ENCODE results near the gene ATRNL1.

The ATRNL1 gene

DNA sequence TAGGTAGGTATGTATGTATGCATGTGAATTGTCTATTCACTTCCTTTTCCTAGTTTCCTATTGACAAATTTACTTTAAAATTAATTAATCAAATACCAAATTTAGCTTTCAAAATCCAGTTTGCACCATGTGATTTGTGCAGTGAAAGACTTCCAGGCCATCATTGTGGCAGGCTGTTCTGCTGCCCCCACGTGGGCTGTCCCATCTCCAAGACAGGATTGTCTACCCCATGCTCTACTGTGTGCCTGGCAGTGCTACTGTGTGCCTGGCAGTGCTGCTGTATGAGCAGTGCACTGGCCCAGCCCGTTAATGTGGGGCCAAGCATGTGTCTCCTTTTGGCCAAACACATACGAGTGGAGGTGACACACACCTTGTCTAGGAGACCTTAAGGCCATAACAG is 805.1 kb downstream of the ATRNL1 start:
- no peak for DNase-seq (ENCODE audit: low read depth, low spot score)

DNA sequence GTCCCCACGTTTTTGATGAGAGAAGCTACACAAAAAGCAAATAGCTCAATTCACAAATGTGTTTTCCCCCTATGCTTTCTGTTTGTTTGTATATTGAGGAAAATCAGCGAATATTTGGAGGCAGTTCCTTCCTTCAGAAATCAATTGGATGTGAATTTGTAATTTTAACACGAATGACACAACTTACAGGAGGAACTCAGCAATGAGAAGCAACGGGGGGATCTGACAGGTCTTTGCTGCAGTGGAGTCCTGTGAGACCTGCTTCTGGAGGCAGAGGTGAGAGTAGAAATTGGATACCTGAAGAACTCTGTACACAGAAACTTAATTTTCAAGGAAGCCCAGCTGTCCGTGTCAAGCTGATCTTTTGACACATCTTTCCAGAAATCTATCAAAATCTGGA is 809.4 kb downstream of the ATRNL1 start:
- DNase-seq (ENCODE audit: low read depth, low spot score): no peak

DNA sequence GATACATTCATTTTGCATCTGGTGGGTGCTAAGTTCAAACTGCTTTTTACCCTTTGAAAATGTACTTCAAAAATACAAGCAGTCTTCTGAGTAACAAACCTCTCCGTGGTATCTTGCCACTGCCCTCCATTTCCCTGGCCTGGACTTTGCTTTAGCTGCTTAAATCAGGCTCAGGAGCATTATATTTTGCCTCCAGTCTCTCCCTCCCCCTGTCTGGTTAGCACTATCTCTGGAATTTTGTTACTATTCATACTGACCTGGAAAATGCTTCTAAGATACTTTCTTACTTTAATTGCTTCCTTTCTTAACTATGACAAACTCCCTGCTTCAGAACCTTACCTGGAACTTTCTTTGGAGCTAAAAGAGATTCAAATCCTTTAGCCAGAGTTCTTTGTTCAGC is 810.0 kb downstream of the ATRNL1 start:
- DNase-seq (ENCODE audit: low read depth, low spot score): no peak

DNA sequence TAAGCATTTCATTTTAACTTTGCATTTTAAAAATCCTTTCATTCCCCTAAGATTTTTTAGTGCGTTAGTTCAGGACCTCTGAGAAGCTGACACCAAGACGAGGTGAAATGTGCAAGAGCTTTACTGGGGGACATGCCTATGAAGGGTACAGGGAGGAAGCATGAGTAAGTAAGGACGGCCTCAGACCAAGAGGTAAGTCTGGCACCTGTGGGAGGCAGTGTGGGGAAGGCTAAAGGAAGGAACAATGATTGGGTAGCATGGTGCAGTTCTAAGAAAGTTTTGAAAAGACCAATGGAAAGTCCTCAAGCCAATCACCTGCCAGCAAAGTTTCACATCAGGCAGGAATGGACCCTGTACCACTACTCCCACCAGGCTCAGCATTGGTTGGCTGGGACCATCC is 810.7 kb downstream of the ATRNL1 start:
- no peak for DNase-seq (ENCODE audit: low read depth, low spot score)

DNA sequence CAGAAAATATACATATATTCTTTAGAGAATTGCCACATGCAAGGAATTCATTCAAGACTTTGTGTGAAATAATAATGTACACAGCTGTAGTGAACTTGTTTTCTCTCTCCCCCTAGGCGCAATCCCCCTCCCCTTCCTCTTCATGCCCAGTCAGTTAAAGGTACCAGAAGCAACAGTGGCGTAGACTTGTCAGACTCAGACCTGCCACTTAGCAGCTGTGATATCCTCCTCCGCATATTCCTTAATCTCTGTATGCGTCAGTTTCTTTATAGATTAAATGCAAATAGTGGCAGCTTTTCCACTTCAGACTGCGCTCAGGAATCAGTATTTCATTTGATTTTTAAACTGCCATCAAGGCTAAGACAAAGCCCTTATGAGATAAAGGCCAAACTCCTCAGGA is 815.9 kb downstream of the ATRNL1 start:
- DNase-seq (ENCODE audit: low read depth, low spot score): no peak

DNA sequence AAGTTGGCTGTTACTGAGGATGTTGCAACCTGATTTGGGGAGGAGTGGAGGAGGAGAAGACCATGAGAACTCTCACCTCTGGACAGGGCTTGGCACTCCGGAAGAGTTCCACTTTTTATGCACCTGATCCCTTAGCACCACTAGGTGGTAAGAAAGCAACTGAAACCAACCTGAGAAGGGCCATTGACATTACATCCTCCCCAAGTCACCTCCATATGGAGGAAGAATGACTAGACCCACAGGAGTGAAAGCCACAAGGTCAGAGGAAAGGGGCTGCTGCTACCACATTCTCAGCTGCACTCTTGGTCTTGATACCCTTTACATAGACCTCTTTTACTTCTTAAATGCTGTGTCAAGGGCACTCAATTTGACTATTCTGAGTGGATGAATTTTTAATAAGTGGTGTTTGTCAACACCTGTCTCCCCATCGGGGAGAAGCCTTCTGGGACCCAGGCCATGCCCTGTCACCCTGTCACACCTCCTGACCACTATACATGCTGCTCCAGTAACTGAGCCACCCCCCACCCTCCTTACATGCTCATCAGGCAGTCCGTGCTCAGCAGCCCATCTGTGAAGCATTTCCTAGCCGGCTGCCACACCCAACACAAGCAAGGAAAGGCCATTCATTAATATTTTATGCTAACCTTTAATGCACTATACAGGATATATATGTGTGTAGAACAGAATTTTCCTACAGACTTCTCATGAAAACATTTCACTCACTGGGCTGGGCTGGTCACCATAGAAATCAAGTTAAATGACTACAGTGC is 817.0 kb downstream of the ATRNL1 start:
- DNase-seq (ENCODE audit: low read depth, low spot score): no peak

DNA sequence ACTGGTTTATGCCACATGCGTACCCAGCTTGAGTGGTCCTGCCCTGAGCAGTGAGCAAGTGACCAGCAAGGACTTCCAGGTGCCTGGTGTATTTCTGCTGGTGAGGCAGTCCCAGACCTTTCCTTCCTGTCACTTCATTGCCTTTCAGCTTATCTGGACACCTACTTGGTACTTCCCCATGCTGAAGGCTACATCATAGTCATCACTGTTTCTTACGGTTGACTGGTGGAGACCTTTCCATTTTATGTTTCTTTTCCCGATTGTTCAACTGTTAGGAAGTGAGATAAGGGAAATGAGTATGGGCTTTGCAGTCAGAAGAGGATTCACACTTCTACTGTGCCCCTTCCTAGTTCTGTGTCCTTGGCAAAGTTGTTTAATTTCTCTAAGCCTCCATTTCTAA is 821.3 kb downstream of the ATRNL1 start:
- DNase-seq (ENCODE audit: low read depth, low spot score): no peak

DNA sequence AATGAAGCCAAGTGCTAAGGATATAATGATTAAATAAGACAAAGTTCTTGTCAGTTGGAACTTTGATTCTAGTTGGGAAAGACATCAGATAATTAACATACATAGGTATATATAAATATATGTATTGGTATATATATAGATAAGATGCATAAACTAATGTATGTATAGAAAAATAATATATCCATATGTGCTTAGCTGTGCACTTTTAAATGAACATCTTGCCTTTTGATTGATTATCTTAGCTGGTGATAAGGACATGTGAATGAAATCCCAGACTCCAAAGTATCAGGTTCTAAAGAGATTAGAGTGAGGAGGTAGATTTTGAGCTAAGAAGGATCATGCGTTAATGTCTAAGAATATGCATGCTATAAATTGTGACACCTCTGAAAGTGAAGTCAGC is 822.3 kb downstream of the ATRNL1 start:
- DNase-seq (ENCODE audit: low read depth, low spot score): no peak

DNA sequence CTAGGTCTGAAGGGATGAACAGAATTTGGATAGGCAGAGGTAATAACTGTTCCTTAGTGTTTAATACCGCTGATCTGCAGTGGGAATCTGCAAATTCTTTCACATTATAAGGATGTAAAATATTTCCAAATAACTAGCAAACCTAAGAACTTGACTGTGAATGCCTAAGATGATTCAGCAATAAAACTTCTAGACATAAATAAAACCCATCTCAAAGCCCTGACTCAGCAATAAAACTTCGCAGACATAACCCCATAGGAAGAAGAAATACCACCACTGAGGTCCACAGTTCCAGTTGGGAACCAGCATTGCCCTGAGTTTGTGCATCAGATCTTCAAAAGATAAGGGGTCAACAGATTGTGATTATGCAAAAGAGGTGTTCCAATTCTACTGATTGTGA is 825.6 kb downstream of the ATRNL1 start:
- DNase-seq (ENCODE audit: low read depth, low spot score): no peak

DNA sequence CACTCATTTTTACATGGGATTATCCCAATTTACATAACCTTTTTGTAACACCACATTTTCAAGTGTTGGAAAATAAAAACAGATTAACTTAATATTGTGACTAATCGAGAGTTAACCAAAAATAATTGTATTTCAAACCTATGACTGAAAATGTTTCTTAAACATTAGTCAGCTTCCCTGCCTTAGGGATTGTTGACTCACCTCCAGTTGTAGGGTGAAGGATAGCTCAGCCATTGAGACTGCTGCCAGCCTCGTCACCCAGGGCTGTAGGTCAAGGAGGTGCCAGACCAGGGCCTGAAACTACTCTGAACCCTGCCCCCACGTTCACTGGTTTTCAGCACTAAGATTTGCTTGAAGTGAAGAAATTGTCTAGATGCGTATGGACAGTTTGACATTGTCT is 828.6 kb downstream of the ATRNL1 start:
- DNase-seq (ENCODE audit: low read depth, low spot score): no peak

DNA sequence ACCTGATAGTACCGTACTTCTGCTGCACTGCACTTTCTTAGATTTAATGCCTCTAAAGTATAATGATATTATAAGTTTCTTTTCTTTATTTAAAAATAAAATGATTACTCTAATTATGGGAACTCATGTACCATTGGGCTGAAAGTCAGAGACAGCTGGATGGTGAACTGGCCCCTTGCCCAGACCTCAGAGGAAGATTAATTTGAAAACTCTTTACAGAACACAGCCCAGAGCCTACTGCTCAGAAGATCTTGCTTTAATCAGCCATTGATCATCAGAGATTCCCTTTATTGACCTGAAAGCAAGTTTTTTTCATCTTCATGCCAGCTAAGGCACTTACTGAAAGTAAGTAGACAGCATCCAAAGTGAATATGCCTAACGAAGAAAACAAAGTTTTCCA is 838.1 kb downstream of the ATRNL1 start:
- no peak for DNase-seq (ENCODE audit: low read depth, low spot score)

DNA sequence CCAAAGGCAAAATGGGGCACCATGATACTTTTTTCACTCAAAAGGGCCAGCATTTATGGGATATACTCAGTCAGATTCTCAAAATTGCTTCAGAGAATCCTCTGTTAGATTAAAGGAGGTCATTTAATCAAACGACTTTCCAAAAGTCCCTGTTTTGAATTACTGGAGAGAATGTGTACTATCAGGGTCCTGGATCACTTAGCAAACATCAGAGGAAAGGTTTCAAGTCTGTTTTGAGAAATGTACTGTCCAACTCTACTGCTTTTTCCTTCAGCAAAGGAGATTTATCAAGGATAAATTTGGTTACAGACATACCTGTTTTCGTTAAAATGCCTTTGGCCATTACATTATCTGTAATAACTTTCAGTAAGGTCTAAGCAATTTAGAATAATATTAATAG is 838.9 kb downstream of the ATRNL1 start:
- no peak for DNase-seq (ENCODE audit: low read depth, low spot score)

DNA sequence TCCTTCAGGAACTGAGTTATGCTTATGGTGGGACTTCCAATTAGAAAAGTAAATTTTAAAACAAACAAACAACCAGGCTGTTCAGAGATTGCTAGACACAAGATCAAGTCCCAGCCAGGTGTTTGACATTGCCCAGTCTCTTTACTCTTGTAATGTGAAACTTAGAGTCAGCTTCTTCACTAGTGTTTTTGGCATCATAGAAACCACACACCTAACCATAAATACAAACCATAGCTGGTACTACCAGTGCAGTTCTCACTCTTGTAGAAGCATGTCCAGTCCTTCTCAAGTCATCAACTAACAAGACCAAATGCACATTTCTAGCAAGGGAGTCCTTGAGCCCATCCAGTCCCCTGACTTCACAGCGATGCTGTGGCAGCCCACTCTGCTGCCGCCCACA is 839.9 kb downstream of the ATRNL1 start:
- no peak for DNase-seq (ENCODE audit: low read depth, low spot score)

DNA sequence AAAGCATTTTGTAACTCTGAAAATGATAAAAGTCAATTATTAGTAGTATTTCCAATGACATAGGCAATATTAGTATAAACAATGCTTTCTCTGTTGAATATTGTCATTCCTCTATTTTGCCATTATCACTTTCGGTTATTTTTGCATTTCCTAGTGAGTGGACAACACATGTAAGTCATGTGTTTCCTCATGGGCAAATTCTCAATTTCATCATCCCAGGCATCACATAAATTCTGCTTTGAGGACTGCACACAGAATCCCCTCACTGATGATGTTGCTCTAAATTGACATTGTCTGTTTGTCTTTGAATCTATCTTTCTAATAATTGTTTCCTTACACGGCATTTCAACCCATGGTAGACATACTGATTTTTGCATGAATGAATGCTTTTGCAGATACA is 842.6 kb downstream of the ATRNL1 start:
- DNase-seq (ENCODE audit: low read depth, low spot score): no peak

DNA sequence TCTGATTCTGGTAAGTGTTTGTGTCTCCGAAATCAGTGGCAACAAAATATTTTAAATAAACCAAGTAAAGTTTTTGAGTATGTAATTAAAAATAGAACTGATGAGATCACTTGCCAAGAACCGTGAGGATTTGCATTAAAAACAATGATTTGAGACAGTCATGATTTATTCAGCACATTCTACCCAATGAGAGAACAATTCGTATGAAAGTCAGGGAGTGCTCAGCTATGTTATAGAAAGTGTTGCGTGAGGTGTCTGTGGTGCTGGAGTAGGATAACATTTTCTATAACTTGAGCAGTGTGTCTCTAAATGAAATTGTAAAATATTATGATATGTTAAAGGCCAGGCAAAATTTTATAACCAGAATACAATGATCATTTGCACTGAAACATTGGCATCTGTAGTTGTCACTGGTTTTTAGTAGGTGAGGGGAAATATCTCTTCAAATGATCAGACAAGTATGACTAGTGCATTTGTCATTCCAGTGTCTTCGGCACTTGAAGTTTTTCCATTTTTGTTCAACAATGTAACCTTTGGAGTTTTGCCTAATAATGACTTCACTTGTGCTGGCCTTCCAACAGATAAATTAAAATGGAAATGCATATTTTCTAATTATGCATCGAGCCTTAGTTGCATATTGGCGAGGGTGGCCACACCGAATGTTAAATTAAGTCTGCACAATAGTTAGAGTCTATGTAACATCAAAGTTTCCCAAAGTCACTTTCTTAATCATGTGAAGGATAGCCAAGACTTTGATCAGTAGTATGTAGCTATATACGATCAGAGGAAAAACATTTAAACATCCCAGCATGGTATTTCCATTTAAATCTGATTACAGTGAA is 844.0 kb downstream of the ATRNL1 start:
- no peak for DNase-seq (ENCODE audit: low read depth, low spot score)

DNA sequence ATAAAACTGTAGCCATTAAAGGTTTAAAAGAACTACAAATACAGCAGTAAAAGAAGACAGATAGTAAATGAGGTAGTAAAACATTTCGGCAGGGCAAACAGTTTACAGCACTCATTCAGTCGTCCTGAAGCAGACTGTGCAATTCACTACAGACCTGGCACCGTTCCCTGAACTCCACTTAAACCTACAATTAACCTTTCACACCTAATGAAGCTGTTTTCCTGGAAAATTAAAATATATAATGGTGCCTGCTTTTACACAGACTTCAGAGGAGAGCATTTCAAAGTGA is 844.5 kb downstream of the ATRNL1 start:
- DNase-seq (ENCODE audit: low read depth, low spot score): no peak

DNA sequence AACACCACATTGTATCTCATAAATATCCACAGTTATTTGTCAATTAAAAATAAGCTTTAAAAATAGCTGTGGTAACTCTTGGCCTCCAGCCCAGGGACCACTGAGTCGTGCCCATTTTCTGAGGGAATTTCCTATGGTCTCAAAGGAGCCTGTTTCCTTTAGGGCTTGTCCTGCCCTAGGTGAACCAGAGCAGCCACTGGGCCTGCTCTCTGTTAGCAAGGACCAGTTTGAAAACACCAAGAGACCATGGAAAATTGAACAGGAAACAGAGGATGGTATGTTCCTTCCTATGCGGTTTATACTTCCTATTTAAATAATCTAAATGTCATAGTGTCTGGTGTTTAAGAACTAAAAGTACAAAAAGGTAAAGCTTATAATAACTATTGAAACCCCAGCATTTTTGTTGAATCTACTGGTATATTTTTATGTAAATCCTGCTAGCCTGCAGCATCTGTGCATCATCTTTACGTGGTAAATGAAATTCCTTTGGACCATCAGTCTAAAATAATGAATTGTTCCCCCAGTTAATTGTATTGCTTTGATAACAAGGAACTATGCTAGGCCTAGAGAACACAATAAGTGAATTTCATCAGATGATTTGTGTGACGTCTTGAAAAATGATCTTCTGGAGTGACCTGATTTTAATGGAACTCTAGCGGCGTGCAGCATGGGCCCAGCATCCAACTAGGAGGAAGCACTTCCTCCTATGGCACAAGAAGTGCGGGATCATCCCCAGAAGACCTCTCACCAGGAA is 846.1 kb downstream of the ATRNL1 start:
- no peak for DNase-seq (ENCODE audit: low read depth, low spot score)

DNA sequence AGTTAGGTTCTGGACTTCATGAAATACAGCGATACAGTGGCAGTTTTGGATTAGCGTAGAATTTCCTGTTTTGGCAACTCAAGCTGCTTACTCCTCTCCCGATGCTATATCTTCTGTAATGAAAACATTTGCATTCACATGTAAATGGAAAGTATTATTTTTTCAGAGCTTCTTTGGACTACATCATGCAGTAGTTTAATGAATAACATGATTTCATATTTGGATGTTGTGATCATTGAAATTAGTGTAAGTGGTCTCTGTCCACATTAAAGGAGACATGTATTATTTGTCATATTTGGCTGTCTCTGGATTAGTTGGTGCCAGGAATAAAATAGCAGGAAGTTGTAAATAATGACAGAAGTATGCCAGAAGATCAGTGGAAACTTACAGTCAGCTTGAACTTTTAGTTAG is 848.2 kb downstream of the ATRNL1 start:
- no peak for DNase-seq (ENCODE audit: low read depth, low spot score)

DNA sequence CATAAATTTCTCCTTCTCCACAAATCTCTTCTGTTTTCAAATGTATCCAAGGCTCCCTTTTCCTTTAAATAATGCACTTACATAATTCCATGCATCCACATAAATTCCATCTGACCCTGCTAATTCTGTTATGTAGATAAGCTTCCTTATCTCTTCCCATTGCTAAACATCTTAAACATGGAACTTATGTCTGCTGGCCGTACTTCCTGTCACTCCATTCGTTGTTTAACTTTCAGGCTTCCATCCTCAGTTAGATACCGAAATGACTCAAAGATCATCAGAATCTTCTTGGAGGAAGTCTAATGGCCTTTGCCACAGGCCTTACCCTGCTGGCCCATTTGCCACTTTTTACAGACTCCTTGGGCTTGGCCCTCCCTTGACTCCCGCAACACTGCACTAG is 848.9 kb downstream of the ATRNL1 start:
- DNase-seq (ENCODE audit: low read depth, low spot score): no peak

DNA sequence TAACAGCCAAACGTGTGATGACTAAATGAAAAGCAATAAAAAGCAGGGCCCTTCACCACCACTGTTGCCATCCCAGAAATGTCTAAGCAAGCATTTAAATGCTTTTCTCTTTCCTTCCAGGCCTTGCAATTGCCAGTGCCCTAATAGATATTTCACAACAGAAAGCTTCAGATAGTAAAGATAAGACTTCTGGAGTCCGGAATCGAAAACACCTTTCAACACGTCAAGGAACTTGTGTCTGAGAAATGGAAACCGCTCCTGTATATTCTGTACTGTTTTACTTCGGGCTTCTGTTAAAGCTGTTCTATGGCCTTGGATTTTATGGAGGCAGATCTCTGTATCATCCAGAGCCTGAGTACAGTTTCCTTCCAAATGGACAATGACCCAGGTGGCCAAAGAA is 851.4 kb downstream of the ATRNL1 start:
- DNase-seq (ENCODE audit: low read depth, low spot score): no peak

DNA sequence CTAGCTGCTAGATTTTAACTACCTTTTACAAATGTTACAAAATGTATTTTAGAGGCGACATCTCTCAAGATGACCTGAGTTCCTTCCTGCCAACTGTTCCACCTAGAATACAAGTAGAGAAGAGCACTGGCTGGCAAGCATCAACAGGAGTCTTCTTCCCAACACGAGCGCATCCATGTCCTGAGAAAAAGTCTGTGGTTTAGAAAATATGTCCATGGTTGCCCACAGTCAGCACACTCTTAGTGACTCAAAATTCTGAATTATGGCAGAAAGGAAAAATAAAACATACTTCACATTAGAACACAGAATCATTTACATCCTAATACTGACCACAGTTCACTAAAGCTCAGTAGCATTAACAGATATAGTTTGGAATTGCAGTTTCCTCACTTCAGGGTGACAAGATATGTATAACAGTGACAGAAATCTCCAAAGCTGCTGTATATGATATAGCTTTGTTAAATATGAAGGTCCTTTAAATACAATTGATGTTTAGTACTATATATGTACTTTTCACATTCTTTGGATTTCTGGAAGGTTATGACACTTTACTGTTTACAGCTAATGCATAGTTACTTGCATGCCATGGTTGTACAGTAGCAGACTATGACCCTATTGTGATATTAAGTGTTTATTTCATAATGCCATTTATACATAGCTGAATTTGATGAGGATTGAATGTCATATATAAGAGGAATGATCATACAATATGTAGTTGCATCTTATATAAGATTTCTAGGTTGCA is 852.7 kb downstream of the ATRNL1 start:
- DNase-seq (ENCODE audit: low read depth, low spot score): no peak

DNA sequence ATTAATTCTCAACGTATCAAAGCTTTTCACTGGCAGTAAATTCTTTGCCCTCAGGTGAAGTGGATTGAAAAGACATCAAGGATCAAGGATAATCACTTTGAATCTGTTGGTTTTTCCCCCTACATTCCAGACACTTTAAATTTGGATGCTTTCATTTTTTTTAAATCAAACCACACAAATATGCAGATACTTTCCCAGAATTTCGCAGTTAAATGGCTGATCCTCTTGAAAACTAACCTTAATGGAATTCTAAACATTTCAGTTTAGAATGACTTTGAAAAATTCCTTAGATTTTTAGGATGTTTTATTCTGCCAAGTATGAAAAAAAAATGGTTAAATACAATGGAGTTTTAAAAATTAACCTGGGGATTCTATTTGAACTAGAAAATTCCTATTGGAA is 853.9 kb downstream of the ATRNL1 start:
- DNase-seq (ENCODE audit: low read depth, low spot score): no peak

Data from brain pericyte (primary cell).